GM21360 (cell line): ENCODE data around the gene C19orf85.
"Not testable (repeated sequence)": the region's sequence is repeated elsewhere in the genome, so short reads cannot be mapped to it uniquely, and the experiment has no call there.

Experiments
- ATAC-seq: cut with Tn5 transposase; IDR thresholded peaks from one replicate; pipeline ENCODE4 v1.9.1; 2021; ENCODE audit warnings: mild to moderate bottlenecking, moderate library complexity; ENCODE audit not compliant: unreplicated experiment

The C19orf85 gene

DNA sequence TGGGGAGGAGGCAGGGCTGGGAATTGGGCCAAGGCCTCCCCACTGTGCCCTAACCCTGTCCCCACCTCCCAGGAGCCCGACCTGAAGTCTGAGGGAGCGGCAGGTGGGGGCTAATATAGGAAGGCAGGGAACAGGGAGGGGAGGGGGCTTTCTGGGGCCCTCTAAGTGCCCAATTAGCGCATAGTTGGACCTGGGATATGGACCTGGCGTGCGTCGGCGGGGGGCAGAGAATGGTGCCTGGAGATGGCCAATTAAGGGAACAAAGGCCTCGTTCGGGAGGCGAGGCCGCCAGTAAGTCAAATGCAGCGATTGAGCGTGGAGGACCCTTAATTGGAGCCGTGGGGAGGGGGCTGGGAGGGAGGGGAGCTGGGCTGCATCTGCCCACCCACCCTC lies at the start of gene C19orf85:
Gene C19orf85, minus strand, starts transcription at position 90 of the 393 bp plus-strand sequence. CDS start 197 bp downstream, outside the sequence.
- no peak for ATAC-seq

DNA sequence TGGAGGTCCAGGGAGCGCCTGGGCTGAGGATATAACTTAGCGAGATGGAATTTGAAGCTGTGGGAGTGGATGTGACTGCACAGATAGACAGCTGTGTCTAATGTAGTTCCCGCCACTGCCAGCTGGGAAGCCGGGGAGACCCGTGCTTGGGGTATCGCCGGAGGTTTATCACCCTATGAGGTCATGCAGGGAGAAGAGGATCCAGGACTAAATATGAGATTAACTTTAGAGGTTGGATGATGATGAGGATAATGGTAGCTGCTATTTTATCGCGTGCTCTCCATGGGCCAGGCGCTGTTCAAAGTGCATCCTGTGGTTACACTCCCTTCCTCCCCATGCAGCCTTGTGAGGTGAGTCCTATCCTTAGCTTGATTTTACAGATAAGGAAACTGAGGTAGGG lies 43.6 kb upstream of the C19orf85 start:
- ATAC-seq = no peak

DNA sequence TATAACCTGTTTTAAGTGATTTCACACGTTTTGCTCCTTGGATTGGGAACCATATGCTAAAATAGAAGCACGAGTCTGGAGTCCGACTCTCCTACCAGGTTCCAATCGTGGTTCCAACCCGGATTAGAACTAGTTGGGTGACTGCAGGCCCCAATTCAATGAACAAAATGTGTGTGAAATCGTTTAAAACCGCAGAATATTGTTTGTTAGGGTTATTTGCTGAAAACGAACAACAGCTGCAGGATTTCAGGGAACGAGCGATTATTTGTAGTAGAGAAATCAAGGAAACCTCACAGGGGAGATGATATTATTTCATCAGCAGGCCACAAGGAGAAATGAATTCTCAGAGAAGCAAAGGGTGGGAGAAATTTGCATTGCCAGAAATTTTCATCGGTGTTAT lies 40.4 kb upstream of the C19orf85 start:
- no peak for ATAC-seq

DNA sequence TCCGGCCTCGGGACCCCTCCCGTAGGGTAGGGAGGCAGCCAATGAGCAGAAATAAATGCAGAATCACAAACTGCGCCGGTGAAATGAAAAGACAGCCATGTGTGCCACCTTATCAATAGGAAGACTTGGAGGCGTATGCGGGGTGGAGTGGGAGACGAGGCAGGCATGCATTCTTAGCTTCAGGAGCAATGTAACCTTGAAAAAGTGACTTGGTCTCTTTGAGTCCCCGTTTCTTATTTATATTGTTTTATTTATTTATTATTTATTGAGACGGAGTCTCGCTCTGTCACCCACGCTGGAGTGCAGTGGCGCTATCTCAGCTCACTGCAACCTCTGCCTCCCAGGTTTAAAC lies 39.7 kb upstream of the C19orf85 start:
- no peak for ATAC-seq

DNA sequence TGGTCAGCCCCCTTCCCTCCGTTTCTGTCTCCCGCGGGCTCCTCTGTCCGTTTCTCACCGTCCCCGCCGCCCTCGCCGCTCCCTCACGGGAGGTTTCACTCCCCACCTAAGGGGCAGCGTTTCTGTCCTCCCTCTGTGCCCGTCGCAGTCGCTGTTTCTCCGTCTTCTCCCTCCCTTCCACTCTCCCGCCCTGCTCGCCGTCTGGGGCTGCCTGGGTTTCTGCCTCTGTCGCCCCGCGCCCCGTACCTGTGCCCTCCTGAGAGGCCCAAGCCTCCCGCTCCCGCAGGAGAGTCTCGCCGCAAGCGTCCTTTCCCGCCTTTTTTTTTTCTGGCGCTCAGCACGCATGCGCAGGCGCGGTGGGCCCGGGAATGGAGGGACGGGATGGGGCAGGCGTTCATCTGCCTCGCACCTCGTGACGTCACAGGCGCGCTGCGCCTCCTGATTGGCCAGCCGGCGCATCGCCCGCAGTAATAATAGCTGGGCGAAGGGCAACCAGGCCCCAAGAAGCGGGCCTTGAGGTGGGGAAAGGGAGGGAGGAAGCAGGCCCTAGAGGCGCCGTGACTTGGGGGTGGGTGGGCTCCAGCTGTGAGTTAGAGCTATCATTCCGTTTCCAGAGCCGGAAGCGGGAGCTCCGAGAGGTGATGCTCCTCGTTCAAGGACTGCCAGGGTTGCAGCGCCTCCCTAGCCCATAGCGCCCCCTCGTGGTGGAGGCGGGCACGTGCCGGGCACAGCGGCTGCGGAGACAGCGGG lies 39.1 kb upstream of the C19orf85 start:
- ATAC-seq = peak; percentile 92

DNA sequence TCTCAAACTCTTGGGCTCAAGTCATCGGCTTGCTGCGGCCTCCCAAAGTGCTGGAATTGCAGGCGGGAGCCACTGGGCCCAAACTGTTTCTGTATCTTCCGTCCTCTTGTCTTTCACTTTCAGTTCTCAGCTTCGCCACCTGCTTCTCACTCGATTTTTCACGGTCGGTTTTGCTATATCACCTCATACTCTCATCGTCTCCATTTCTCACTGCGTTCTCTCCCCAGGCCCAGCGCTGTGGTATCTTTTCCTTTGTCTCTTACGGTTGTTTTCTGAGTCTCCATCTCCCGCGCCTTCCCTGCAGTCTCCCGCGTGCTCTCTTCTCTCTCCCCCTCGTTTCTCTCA lies 38.6 kb upstream of the C19orf85 start:
- no peak for ATAC-seq

DNA sequence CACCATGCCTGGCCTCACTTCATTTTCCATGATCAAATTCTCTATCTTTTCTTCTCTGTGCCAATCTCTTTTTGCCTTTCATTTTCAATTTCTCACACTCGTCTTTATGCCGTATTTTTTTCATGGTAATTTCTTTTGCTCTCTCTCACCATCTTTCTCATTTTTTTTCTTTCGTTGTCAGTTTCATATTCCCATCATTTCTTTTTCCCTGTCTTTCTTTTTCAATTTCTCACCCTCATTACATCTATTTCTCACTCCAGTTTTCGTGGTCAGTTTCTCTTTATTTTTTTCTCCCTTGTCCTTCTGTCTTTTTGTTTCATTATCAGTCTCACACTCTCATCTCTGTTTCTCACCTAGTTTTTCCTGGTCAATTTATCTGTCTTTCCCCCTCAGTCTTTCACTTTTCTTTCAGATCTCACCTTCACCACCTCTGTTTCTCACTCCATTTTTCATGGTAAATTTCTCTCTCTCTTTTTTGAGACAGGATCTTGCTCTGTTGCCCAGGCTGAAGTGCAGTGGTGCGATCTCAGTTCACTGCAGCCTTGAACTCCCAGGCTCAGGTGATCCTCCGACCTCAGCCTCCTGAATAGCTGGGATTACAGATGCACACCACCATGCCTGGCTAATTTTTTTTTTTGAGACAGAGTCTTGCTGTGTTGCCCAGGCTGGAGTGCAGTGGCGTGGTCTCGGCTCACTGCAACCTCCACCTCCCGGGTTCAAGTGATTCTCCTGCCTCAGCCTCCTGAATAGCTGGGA lies 37.8 kb upstream of the C19orf85 start:
- ATAC-seq = no peak

DNA sequence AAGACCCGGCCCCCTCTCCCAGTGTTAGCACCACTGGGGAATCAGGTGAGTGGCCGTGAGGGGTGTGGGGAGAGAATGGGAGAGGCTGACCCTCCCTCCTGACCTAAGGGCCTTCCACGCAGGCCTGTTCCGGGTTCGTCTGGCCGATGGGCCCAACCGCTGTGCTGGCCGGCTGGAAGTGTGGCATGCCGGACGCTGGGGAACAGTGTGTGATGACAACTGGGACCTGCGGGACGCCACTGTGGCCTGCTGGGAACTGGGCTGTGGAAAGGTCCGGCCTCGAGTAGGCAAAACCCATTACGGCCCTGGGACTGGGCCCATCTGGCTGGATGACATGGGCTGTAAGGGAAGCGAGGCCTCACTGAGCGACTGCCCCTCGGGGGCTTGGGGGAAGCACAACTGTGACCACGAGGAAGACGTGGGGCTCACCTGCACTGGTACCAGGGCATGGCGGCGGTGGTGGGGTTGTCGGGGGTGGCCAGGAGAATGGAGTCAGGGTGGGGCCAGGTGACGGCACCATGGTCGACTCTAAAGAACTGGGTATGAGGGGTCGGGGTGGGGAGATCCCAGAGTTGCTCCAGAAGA lies 35.9 kb upstream of the C19orf85 start:
- ATAC-seq = no peak

DNA sequence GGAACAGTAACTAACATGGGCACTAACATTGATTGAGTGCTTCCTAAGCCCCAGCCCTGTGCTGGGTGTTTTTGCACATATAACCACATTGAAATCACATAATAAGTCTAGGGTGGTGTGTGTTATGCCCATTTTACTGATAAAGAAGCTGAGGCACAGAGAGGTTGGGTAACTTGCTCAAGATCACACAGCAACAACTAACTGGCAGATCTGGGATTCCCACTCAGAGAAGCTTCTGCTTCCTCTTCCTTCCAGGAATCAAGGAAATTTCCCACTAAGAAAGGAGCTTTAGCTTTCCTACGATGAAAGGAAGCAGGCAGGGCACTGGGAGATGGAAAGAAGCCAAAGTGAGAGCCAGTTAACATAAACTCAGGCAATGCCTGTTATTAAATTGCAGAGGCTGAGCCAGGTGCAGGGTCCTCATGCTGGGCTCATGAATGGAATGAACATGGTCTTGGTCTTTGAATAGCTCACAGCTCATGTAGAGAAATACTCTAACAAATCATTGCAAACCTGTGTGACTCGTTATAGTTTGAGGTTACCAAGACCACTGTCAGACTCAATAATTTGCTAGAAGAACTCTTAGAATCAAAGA lies 33.8 kb upstream of the C19orf85 start:
- no peak for ATAC-seq

DNA sequence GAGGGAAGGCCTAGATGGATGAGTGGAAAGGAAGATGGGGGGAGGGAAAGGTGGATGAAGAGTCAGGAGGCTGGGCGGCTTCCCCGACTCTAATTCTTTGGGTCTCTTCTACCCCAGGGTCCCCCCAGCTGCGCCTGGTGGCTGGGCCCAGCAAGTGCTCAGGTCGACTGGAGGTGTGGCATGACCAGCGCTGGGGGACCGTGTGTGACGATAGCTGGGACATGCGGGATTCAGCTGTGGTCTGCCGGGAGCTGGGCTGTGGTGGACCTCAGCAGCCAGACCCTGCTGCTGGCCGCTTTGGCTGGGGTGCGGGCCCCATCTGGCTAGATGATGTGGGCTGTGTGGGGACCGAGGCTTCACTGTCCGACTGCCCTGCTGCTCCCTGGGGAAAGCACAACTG lies 33.2 kb upstream of the C19orf85 start:
- no peak for ATAC-seq

DNA sequence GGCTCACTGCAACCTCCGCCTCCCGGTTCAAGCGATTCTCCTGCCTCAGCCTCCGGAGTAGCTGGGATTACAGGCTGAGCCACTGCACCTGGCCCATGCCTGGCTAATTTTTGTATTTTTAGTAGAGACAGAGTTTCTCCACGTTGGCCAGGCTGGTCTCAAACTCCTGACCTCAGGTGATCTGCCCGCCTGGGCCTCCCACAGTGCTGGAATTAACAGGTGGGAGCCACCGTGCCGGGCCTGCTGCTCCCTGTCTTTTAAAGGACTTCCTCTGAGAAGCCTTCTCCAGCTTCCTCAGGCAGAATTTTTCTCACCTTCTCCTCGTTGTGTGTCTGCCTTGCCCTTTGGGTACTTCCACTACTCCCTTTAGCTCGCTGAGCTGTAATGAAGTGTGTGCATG lies 32.3 kb upstream of the C19orf85 start:
- ATAC-seq = not testable (repeated sequence)

DNA sequence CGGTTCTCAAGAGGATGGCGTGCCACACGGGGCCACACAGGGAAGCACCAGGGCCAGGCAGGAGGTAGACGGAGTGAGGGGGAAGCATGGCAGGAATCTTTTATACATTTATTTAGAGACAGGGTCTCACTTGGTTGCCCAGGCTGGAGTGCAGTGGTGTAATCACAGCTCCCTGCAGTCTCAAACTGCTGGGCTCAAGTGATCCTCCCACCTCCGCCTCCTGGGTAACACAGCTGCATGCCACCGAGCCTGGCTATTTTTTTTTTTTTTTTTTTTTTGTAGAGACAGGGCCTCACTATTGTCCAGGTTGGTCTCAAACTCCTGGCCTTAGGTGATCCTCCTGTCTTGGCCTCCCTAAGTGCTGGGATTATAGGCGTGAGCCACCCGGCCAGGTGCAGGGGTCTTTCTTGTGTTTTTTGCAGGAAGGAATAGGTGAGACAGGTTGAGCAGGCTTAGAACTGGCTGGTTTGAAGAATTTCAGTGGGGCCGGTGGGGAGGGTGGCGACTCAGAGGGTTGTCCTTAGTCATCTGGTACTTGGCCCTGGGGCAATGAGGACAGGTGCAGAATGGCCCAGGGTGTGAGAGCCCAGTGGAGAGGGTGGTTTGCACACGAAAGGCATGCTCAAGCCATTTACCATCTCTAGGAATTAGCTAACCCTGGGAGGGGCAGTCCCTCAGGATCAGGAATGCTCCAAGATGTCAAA lies 31.2 kb upstream of the C19orf85 start:
- no peak for ATAC-seq

DNA sequence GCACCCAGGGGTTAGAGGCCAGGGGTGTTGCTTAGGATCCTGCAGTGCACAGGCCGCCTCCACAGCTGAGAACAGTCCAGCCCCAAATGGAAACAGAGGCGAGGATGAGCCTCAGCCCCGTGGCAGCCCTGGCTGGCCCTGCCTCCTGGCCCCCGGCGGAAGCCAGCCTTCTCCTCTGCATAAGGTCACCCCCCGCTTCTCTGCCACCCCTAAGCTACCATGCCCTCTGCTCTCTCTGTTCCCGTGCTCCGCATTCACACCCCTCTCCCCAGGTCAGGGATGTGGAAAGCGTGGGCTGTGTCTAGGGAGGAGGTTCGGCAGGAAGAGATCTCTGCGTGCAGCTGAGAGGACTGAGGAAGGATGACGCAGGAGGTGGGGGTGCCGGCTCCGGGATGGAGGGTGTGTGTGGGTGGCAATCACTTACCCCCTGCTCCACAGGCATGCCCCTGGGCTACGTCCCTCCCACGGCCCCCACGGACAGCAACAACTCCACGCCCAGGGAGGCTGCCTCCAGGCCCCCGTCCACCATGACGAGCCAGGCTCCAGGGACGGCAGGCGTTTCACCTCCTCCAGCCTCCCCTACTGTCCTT lies 29.7 kb upstream of the C19orf85 start:
- ATAC-seq = no peak

DNA sequence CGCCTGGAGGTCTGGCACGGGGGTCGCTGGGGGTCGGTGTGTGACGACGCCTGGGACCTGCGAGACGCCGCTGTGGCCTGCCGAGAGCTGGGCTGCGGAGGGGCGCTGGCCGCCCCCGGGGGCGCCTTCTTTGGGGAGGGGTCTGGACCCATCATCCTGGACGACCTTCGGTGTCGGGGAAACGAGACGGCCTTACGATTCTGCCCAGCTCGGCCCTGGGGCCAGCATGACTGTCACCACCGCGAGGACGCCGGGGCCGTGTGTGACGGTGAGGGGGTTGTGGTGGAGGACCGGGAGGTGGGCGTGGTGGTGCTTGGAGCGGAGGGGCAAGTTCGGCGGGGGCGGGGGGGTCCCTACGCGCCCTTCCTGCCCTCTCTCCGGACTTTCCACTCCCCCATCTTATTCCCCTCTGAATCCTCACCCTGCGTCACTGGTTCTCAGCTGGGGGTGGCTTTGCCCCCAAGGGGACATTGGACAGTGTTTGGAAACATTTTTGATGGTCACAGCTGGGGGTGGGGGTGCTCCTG lies 29.2 kb upstream of the C19orf85 start:
- ATAC-seq = no peak

DNA sequence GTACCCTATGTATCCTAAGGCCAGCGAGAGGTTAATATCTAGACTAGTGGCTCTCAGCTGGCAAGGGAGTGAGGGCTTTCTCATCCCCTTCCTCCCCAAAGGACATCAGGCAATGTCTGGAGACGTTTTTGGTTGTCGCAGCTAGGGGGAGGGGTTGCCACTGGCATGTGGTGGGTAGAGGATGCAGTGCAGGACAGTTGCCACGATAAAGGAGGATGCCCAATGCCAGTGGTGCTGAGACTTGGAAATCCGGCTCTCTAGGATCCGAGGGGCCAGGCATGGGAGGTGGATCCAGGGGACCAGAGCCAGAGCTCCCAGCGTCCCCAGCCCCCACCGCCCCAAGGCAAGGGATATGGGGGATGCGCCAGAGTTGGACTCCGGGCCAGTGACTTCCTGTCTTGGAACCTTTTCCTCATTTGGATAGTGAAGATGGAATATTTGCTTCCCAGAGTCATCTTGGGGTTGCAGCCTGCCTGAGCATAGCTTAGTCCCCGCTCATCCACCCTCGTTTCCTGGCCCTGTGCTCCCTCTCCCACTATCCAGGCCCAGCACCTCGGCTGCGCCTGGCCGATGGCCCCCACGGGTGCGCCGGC lies 28.6 kb upstream of the C19orf85 start:
- no peak for ATAC-seq

DNA sequence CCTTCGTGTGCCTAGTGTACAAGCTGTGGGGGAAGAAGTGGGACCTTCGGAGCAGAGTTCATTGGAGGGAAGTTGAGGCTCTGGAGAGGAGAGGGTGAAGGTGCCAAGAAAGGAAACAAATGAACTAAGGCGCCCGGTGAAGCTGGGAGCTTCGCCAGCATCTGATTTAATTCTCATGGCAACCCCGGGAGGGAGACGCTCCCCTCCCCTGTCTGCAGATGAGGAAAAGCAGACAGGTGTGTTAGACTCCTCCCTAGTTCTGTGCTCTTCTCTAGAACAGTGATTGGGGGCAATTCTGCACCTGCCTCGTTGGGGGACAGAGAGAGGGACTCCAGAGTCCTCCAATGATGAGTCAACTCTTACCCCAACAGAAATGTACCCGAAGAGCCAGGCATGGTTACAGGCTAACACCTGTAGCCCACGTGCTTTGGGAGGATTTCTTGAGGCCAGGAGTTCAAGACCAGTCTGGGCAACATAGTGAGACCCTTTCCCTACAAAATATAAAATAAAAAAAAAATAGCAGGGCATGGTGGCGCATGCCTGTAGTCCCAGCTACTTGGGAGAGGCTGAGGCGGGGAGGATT lies 27.9 kb upstream of the C19orf85 start:
- ATAC-seq = no peak

DNA sequence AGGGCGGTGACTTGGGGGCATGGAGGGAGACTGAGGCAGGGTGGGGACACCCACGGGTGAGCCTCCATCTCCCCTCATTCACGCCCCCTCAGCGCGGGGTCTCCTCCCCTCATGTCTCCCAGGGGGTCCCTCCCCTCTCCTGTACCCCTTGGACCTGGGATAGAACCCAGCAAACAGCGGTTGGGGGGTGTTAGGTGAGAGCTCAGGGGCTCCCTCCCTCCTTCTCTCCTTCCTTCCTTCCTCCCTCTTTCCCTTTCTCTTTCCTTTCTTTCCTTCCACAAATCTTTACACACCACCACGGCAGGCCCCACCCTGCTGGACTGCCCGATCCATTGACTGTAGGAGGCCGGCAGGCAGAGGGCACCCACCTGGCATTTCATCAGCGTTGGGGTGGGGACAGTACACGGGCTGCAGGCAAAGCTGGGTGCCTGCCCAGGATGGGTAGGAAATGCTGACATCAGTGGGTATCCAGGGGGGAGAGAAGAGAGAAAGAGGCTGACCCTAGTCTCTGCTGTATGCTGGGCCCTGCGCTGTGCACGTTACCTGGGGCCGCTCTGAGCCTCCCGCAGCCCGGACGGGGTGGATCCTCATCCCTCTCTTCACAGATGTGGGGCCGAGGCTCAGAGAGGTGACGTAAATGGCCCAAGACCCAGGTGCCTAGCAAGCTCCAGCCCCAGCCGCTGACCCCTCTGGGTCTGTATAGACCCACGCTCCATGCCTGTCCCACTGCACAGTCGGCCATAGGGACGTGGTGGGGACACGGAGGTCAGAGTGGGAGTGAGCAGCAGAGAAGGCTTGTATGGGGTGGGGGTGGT lies 27.2 kb upstream of the C19orf85 start:
- no peak for ATAC-seq

DNA sequence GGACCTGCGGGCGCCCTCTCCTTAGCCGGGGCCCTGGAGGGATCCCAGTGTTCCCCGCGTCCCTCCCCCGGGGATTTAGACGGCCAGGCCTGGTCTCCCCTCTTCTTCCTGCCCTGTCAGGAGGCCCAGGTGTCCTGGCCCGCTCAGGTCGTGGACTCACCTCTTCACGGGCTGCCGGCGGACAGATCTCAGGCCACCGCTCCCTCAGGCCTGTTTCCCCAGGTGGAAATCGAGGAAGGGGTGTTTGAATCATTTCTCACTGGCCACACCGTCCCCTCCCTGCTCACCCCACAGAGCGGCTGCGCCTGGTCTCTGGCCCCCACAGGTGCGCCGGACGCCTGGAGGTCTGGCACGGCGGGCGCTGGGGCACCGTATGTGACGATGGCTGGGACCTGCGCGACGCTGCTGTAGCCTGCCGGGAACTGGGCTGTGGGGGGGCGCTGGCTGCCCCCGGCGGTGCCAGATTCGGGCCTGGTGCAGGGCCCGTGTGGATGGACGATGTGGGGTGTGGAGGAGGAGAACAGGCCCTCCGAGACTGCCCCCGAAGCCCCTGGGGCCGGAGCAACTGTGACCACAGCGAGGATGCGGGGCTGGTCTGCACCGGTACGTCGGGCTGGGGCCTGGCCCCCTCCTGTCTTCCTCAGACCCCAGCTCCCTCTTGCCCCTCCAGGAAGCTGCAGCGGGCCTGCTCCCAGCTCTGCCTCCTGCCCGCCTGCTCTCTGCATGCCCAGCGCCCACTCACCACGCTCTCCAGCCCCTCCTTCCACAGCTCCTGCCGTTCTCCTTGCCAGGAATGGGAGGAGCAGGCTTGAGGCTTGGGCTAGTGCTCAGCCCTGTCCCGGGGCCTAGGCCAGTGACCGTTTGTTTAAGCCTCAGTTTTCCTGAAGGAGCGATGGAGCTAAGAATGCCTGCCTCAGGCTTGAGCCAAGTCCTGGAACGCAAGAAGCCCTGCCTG lies 26.2 kb upstream of the C19orf85 start:
- ATAC-seq = no peak
